CD1c-positive myeloid dendritic cell (primary cell): ENCODE measurements around the gene EPB41L2.
A peak's percentile ranks its signal among the peaks of the same experiment; 100 is the strongest.

Experiments
- DNase-seq: peaks from one replicate; pipeline ENCODE4 v3.0.0-alpha.2; 2016; ENCODE audit errors: extremely low spot score

EPB41L2 gene

GRCh38 chr6:130865793-130866192, 197.3 kb downstream of the EPB41L2 start:
- no peak for DNase-seq

DNA sequence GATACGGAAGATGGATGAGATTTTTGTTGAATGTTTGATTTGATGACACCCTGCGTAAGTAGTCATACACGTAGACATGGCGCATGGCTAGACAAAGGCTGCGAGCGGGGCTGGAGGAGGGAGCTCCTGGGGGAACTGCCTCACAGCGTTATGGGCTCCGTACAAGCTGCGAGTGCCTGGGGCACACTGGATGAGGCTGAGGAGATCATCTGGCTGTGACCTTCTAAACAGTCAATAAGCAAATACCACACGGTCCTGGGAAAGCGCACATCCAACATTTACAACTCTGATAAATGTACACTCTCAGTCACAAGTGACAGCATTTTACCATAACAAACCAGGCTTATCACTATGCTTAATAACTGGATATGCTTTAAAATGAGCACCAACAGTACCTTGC, 198.7 kb downstream of the EPB41L2 start:
- no peak for DNase-seq

GRCh38 chr6:130863415-130864230, 199.4 kb downstream of the EPB41L2 start:
- no peak for DNase-seq

- no peak for DNase-seq
Measured at GRCh38 chr6:130862370-130862769, 200.7 kb downstream of the EPB41L2 start.

GRCh38 chr6:130859161-130859867, 203.7 kb downstream of the EPB41L2 start:
- no peak for DNase-seq

GRCh38 chr6:130858498-130859160, 204.4 kb downstream of the EPB41L2 start:
- DNase-seq, result no peak

DNA sequence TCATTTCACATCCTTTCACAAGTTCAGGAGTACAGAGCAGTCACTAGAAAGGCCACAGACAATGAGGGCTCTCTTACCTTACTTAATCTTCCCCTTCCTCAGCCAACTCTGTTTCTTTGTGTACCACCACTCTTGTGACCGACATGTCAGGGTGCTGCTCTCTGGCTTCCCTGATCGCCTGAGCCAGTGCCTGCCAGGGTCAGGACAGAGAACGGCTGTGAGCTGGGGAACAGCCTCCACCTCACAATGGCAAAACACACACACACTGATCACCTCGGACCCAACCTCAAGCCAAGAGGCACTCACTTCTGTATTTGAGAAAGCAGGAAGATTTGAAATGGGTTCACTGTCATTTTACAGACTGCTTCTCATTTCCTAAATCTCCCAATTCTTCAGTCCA, 205.0 kb downstream of the EPB41L2 start:
- no peak for DNase-seq

DNA sequence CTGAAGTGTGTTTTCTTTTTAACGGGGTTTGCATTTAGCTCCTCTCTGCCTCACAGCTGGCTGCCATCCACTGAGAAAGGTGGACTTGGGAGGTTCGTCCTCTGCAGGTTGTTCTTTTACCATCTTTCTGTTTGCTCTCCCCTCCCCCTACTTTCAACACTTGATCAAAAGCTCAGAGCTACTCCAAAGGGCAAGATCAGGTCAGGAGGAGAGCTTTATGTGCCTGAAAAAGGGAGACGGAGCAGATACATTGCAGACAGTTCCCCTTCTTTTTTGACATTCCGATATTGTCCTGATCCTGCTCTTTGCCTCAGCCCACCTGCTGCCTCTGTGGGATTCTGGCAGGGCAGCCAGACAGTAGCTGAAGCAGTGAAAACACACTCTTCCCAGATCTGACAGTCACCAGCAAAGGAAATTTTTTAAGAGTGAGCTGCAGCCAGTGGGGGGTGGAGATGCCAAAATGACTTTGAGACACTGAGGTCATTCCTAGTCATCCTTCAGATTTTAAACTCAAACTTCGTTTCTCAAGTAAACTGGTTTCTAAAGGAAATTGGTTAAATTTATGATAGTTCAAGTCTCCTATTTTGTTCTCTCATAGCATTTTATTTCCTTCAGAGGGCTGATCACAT, 209.4 kb downstream of the EPB41L2 start:
- DNase-seq, result no peak

- no peak for DNase-seq
Measured at GRCh38 chr6:130852844-130853554, 210.0 kb downstream of the EPB41L2 start.

- DNase-seq, result no peak
Measured at GRCh38 chr6:130851026-130851425, 212.0 kb downstream of the EPB41L2 start.

DNA sequence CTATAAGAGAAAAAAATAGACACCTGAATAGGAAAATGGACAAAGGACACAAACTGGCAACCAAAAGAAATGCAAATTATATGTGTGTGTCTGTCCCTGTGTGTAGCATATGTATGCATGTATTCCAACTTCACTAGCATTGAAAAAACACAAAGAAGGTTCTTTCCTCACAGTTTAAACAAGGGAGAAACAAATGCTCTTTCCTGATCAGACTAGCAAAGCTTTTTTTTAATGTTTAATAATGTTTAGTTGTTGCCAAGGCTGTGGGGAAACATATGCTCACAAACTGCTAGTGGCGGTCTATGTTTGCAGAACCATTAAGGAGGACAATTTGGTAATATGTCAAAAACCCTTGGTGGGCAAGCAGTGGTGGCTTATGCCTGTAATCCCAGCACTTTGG, 213.5 kb downstream of the EPB41L2 start:
- no peak for DNase-seq

- DNase-seq, result no peak
Measured at GRCh38 chr6:130848945-130849344, 214.1 kb downstream of the EPB41L2 start.

GRCh38 chr6:130847001-130847910, 215.8 kb downstream of the EPB41L2 start:
- no peak for DNase-seq

GRCh38 chr6:130846501-130846900, 216.5 kb downstream of the EPB41L2 start:
- DNase-seq, result no peak

GRCh38 chr6:130843575-130844320, 219.3 kb downstream of the EPB41L2 start:
- peak; percentile 35 for DNase-seq

GRCh38 chr6:130841128-130841728, 221.8 kb downstream of the EPB41L2 start:
- DNase-seq, result no peak

- no peak for DNase-seq
Measured at GRCh38 chr6:130840050-130840449, 223.0 kb downstream of the EPB41L2 start.

DNA sequence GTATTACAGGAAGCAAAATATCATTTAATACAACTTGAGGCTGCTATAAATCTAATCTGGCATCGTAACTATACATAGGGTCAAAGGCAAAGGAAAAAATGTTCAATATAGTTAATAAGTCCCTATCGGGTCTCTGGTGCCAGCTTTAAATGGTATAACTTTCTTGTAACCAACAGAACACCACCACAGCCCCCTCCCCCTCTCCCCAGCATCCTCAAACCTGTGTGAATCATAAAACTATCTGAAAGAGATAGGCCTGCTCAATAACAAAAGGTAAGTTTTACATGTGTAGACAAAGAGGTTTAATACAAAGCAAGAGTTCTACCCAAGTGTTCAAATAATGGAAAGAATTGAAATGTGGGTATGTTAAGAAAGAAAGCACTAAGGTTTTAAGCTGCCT, 223.7 kb downstream of the EPB41L2 start:
- no peak for DNase-seq

DNA sequence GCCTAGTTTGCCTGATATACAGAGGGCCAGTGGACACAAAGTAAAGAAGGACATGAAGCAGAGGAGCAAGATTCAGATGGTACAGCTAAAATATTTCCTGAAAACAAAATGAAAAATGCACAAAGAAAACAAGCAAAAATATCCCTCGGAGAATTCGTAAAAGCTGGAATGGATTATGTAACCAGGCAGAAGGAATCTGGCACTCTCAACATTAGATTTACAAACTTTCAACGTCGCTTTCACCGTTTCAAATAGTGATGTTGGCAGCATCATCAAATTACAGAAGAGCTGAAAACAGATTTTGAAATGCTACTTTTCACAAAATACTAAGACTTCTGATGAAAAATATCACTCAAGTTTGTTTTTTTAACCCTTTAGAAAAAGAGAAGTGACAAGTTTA, 224.1 kb downstream of the EPB41L2 start:
- no peak for DNase-seq
